HPDE6-E6E7 (cell line): ENCODE data around the gene IREB2.
"Not testable (repeated sequence)": the region's sequence is repeated elsewhere in the genome, so short reads cannot be mapped to it uniquely, and the experiment has no call there.

Experiments used
- DNase-seq: peaks from one replicate; pipeline ENCODE4 v3.0.0; 2011; ENCODE audit warnings: missing footprints; ENCODE audit errors: extremely low spot score

Gene IREB2

GRCh38 chr15:78434134-78434533, 3.9 kb upstream of the IREB2 start:
- DNase-seq, result no peak

- not testable (repeated sequence) for DNase-seq
Measured at GRCh38 chr15:78434711-78435110, 3.3 kb upstream of the IREB2 start.

- peak; percentile 19 for DNase-seq
Measured at GRCh38 chr15:78437107-78437761, 782 bp upstream of the IREB2 start.

- DNase-seq, result peak; percentile 14
Measured at GRCh38 chr15:78438619-78439285, 736 bp downstream of the IREB2 start.

GRCh38 chr15:78440375-78441373, 2.7 kb downstream of the IREB2 start:
- no peak for DNase-seq

GRCh38 chr15:78444255-78444654, 6.2 kb downstream of the IREB2 start:
- no peak for DNase-seq

GRCh38 chr15:78445875-78446274, 7.9 kb downstream of the IREB2 start:
- no peak for DNase-seq

- no peak for DNase-seq
Measured at GRCh38 chr15:78446551-78446950, 8.5 kb downstream of the IREB2 start.

- DNase-seq, result no peak
Measured at GRCh38 chr15:78448441-78449219, 10.6 kb downstream of the IREB2 start.

GRCh38 chr15:78449220-78449999, 11.4 kb downstream of the IREB2 start:
- no peak for DNase-seq

- no peak for DNase-seq
Measured at GRCh38 chr15:78450285-78450858, 12.4 kb downstream of the IREB2 start.

GRCh38 chr15:78452485-78452884, 14.5 kb downstream of the IREB2 start:
- no peak for DNase-seq

- no peak for DNase-seq
Measured at GRCh38 chr15:78453447-78453846, 15.4 kb downstream of the IREB2 start.

- DNase-seq, result no peak
Measured at GRCh38 chr15:78454992-78455391, 17.0 kb downstream of the IREB2 start.

GRCh38 chr15:78455749-78456148, 17.7 kb downstream of the IREB2 start:
- DNase-seq, result no peak

GRCh38 chr15:78456426-78456825, 18.4 kb downstream of the IREB2 start:
- DNase-seq, result no peak

- DNase-seq, result no peak
Measured at GRCh38 chr15:78457101-78457500, 19.1 kb downstream of the IREB2 start.

GRCh38 chr15:78460737-78461136, 22.7 kb downstream of the IREB2 start:
- DNase-seq, result no peak

- DNase-seq, result no peak
Measured at GRCh38 chr15:78461171-78461888, 23.3 kb downstream of the IREB2 start.

- DNase-seq, result no peak
Measured at GRCh38 chr15:78469031-78469430, 31.0 kb downstream of the IREB2 start.
